ENCODE data around the gene TPM3. TPM values are rescaled to one million over a fixed set of nuclear protein-coding genes. Genes with fewer than 3 reads are reported as not detected.
A peak's percentile ranks its signal among the peaks of the same experiment; 100 is the strongest.

Gene TPM3
- total and polyA plus RNA-seq, 2 donors (not counting 1 experiment from before 2014, with no cell fraction given): 215 to 842 TPM

- DNase-seq (ENCODE audit: low read depth in 2 of 2): no peak
- Histone ChIP-seq H3K4me1 (ENCODE audit: control insufficient read depth, extremely low read depth, insufficient read depth, low read length) (peaks cover 9% of the 10 kb centered on the region), H3K36me3 (ENCODE audit: control insufficient read depth, insufficient read depth, low read length) (peaks cover 8% of the 10 kb centered on the region), H3K27me3 (ENCODE audit: control insufficient read depth, insufficient read depth, low read length) (no peaks in the 10 kb centered on the region), H3K4me3 (replicated peaks in 1 of 4; ENCODE audit: control extremely low read depth in 1 of 4, insufficient read depth in 1 of 4, low read depth in 3 of 4, low read length in 4 of 4) (no peak overlapping the region), H3K4me2 (ENCODE audit: extremely low read depth, insufficient read depth, low read length) (no peak overlapping the region), H4K20me1 (ENCODE audit: control insufficient read depth, extremely low read depth, insufficient read depth, low read length) (no peaks in the 10 kb centered on the region), H3K27ac (ENCODE audit: insufficient read depth, low read length) (no peak overlapping the region), H3K79me2 (ENCODE audit: control insufficient read depth, insufficient read depth, low read length) (peaks cover 7% of the 10 kb centered on the region), H3K9ac (ENCODE audit: insufficient read depth, low read length) (no peak overlapping the region), H3K9me3 (ENCODE audit: control insufficient read depth, insufficient read depth, low read depth, low read length) (no peaks in the 10 kb centered on the region), H2AFZ (ENCODE audit: low read length) (no peak overlapping the region)
- TF ChIP-seq CTCF (conservative IDR thresholded peaks at IDR 0.05 in 1 of 2, IDR thresholded peaks at IDR 0.05 in 1 of 2; ENCODE audit: low read depth in 1 of 2, low read length in 2 of 2) (no peak), EZH2 (IDR thresholded peaks at IDR 0.05; ENCODE audit: low read length, missing control alignments) (no peak)
Measured at GRCh38 chr1:154158307-154159125, 33.4 kb downstream of the TPM3 start.

- no peak for TF ChIP-seq EZH2 (IDR thresholded peaks at IDR 0.05; ENCODE audit: low read length, missing control alignments)
- no peak for TF ChIP-seq CTCF (conservative IDR thresholded peaks at IDR 0.05 in 1 of 2, IDR thresholded peaks at IDR 0.05 in 1 of 2; ENCODE audit: low read depth in 1 of 2, low read length in 2 of 2)
- Histone ChIP-seq H3K36me3 (ENCODE audit: control insufficient read depth, insufficient read depth, low read length) (peaks cover 6% of the 10 kb centered on the region), H2AFZ (ENCODE audit: low read length) (no peak overlapping the region), H3K27me3 (ENCODE audit: control insufficient read depth, insufficient read depth, low read length) (no peaks in the 10 kb centered on the region), H3K4me1 (ENCODE audit: control insufficient read depth, extremely low read depth, insufficient read depth, low read length) (peaks cover 9% of the 10 kb centered on the region), H4K20me1 (ENCODE audit: control insufficient read depth, extremely low read depth, insufficient read depth, low read length) (no peaks in the 10 kb centered on the region), H3K4me3 (replicated peaks in 1 of 4; ENCODE audit: control extremely low read depth in 1 of 4, insufficient read depth in 1 of 4, low read depth in 3 of 4, low read length in 4 of 4) (no peak overlapping the region), H3K27ac (ENCODE audit: insufficient read depth, low read length) (no peak overlapping the region), H3K9ac (ENCODE audit: insufficient read depth, low read length) (no peak overlapping the region), H3K79me2 (ENCODE audit: control insufficient read depth, insufficient read depth, low read length) (peaks cover 7% of the 10 kb centered on the region), H3K9me3 (ENCODE audit: control insufficient read depth, insufficient read depth, low read depth, low read length) (no peaks in the 10 kb centered on the region), H3K4me2 (ENCODE audit: extremely low read depth, insufficient read depth, low read length) (no peak overlapping the region)
- DNase-seq (ENCODE audit: low read depth in 2 of 2): peak; percentile 21 to 70
Measured at GRCh38 chr1:154157520-154158306, 34.2 kb downstream of the TPM3 start.

- H3K4me2 ChIP-seq (ENCODE audit: extremely low read depth, insufficient read depth, low read length): no peak overlapping the region
- H3K27ac ChIP-seq (ENCODE audit: insufficient read depth, low read length): peak overlapping the region; percentile 81
- peaks cover 5% of the 10 kb centered on the region for H3K36me3 ChIP-seq (ENCODE audit: control insufficient read depth, insufficient read depth, low read length)
Measured at GRCh38 chr1:154155251-154155650, 36.6 kb downstream of the TPM3 start.

More at GRCh38 chr1:154155251-154155650, 36.6 kb downstream of the TPM3 start:
- no peak overlapping the region for H2AFZ ChIP-seq (ENCODE audit: low read length)
- peak in 1 of 2 donors; percentile 82 for DNase-seq (ENCODE audit: low read depth in 2 of 2)
- TF ChIP-seq EZH2 (IDR thresholded peaks at IDR 0.05; ENCODE audit: low read length, missing control alignments): no peak
- no peaks in the 10 kb centered on the region for H3K27me3 ChIP-seq (ENCODE audit: control insufficient read depth, insufficient read depth, low read length)
- no peaks in the 10 kb centered on the region for H4K20me1 ChIP-seq (ENCODE audit: control insufficient read depth, extremely low read depth, insufficient read depth, low read length)
- H3K9me3 ChIP-seq (ENCODE audit: control insufficient read depth, insufficient read depth, low read depth, low read length): no peaks in the 10 kb centered on the region
- peaks cover 2% of the 10 kb centered on the region for H3K79me2 ChIP-seq (ENCODE audit: control insufficient read depth, insufficient read depth, low read length)
- H3K4me3 ChIP-seq (replicated peaks in 1 of 4; ENCODE audit: control extremely low read depth in 1 of 4, insufficient read depth in 1 of 4, low read depth in 3 of 4, low read length in 4 of 4): peak overlapping the region in 1 of 4 experiments; percentile 2
- H3K9ac ChIP-seq (ENCODE audit: insufficient read depth, low read length): no peak overlapping the region
- H3K4me1 ChIP-seq (ENCODE audit: control insufficient read depth, extremely low read depth, insufficient read depth, low read length): peaks cover 12% of the 10 kb centered on the region

Measured in fibroblast of lung (primary cell).